Right lobe of liver (tissue), 6 donors: ENCODE measurements around the gene LGI4. TPM values are rescaled to one million over a fixed set of nuclear protein-coding genes. Genes with fewer than 3 reads are reported as not detected.

Source experiments
- ATAC-seq, 4 donors: fragments of 200-7000 bp; cut with Tn5 transposase; one replicate each; pipeline ENCODE4 v1.9.1; 2020; ENCODE audit warnings: mild to moderate bottlenecking in 4 of 4, moderate library complexity in 4 of 4
- DNase-seq, 3 donors: peaks; one replicate each; pipeline ENCODE4 v3.0.0-alpha.2; 2020
- H3K27ac ChIP-seq, 3 donors: fragments of 200-600 bp; one replicate each; pipeline ENCODE4 v1.8.0; 2022
- H3K27me3 ChIP-seq, 2 donors: fragments of 200-600 bp; one replicate each; pipeline ENCODE4 v1.8.0; 2022
- H3K36me3 ChIP-seq, 4 donors: fragments of 200-600 bp; sonication (generic) in 1 of 4; one replicate each; pipeline versions ENCODE4 v1.5.1 to v1.8.0; 2017 to 2022; ENCODE audit warnings: control low read depth in 1 of 4
- H3K4me1 ChIP-seq, 4 donors: fragments of 200-600 bp; sonication (generic) in 1 of 4; one replicate each; pipeline versions ENCODE4 v1.5.1 to v1.8.0; 2017 to 2022; ENCODE audit warnings: control low read depth in 1 of 4
- H3K4me3 ChIP-seq, 3 donors: fragments of 200-600 bp; one replicate each; pipeline ENCODE4 v1.8.0; 2022
- H3K9me3 ChIP-seq, 4 donors: fragments of 200-600 bp; sonication (generic) in 1 of 4; one replicate each; pipeline versions ENCODE4 v1.5.1 to v1.8.0; 2017 to 2022; ENCODE audit warnings: control low read depth in 1 of 4
- CTCF ChIP-seq, 4 donors: fragments of 200-600 bp in 3 of 4; fragments of 450-650 bp in 1 of 4; IDR thresholded peaks; one replicate each; pipeline versions ENCODE4 v1.5.1 to v1.8.0; 2016 to 2022; ENCODE audit warnings: antibody characterized with exemption in 4 of 4, mild to moderate bottlenecking in 2 of 4
- POLR2A ChIP-seq: fragments of 450-650 bp; IDR thresholded peaks from one replicate; pipeline ENCODE4 v1.6.1; 2017; ENCODE audit warnings: antibody characterized with exemption, mild to moderate bottlenecking
- WGBS: methylation state at CpG from one replicate; pipeline ENCODE4 v1.1.6; 2018; ENCODE audit warnings: low coverage, low lambda C conversion rate; ENCODE audit not compliant: insufficient coverage; ENCODE audit errors: missing lambda C conversion rate; 5-methylcytosine and 5-hydroxymethylcytosine counted together
- intact Hi-C, 2 donors: fragments of 100-400 bp; cut with DNase I; formaldehyde crosslinking; loops; one replicate each; pipeline versions ENCODE4 v1.11.2 to v1.14.1; 2022
- total RNA-seq, 6 experiments: library from RNA; depleted of rRNA in 2 of 6; stranded (reverse); fragments of >200 nt in 2 of 6; fragmentation: NEBNext Ultra II Directional in 3 of 6; extraction: Animal tissue kit (Norgen Biotek cat#: 25700) in 3 of 6; gene quantifications; one replicate each; pipeline versions ENCODE4 v1.1.0 to v1.2.4, GENCODE V29; 2016 to 2023
- donor health status: DM: no; HTN: yes; CAD: no.
- donor health status: DM: no; HTN: no; CAD: no.
- donor health status: DM: no; HTN: no; CAD: no.
- donor health status: DM: no; HTN: yes; CAD: no.
- donor health status: DM: no; HTN: yes; CAD: no.

LGI4 gene
- total RNA-seq, 6 experiments from 2014 or later: 0.99 to 2.0 (median 1.5) TPM

GRCh38 chr19:35086455-35086854 is 48.4 kb downstream of the LGI4 start:
- Histone ChIP-seq H3K27ac (no peak overlapping the region), H3K36me3 (no peaks in the 10 kb centered on the region), H3K27me3 (no peaks in the 10 kb centered on the region), H3K4me1 (peaks cover 0 to 22% (median 9%) of the 10 kb centered on the region in 4 donors), H3K4me3 (no peak overlapping the region), H3K9me3 (no peaks in the 10 kb centered on the region)
- ATAC-seq (no peak), DNase-seq (no peak)
- 37% methylated on average over 2 of the region's 8 CpGs for whole genome bisulfite sequencing
- intact Hi-C loops: no loop called here
- TF ChIP-seq CTCF (IDR thresholded peaks at IDR 0.05): no peak
- TF ChIP-seq POLR2A: no peak

- TF ChIP-seq CTCF (IDR thresholded peaks at IDR 0.05) (no peak), POLR2A (no peak)
- Histone ChIP-seq H3K4me1 (peaks cover 0 to 23% (median 8%) of the 10 kb centered on the region in 4 donors), H3K36me3 (no peaks in the 10 kb centered on the region), H3K9me3 (no peaks in the 10 kb centered on the region), H3K27me3 (no peaks in the 10 kb centered on the region), H3K27ac (no peak overlapping the region), H3K4me3 (no peak overlapping the region)
- intact Hi-C loops: no loop called here
- 55% methylated on average over 6 of the region's 6 CpGs for WGBS
- no peak for DNase-seq
- no peak for ATAC-seq
Observed at GRCh38 chr19:35085947-35086346, 48.9 kb downstream of the LGI4 start.

GRCh38 chr19:35084509-35084762 is 50.4 kb downstream of the LGI4 start:
- Histone ChIP-seq H3K4me3 (no peak overlapping the region), H3K9me3 (no peaks in the 10 kb centered on the region), H3K36me3 (no peaks in the 10 kb centered on the region), H3K27ac (no peak overlapping the region), H3K4me1 (peaks cover 0 to 18% (median 8%) of the 10 kb centered on the region in 4 donors), H3K27me3 (no peaks in the 10 kb centered on the region)
- ATAC-seq (no peak), DNase-seq (no peak)
- 100% methylated on average over 2 of the region's 3 CpGs for WGBS
- no peak for TF ChIP-seq CTCF (IDR thresholded peaks at IDR 0.05)
- no peak for TF ChIP-seq POLR2A
- intact Hi-C loops: no loop called here

- intact Hi-C loops: no loop called here
- H3K27ac ChIP-seq: no peak overlapping the region
- no peaks in the 10 kb centered on the region for H3K36me3 ChIP-seq
- ATAC-seq: no peak
- no peak for TF ChIP-seq CTCF (IDR thresholded peaks at IDR 0.05)
- H3K9me3 ChIP-seq: no peaks in the 10 kb centered on the region
- H3K4me3 ChIP-seq: no peak overlapping the region
- DNase-seq: no peak
- no peaks in the 10 kb centered on the region for H3K27me3 ChIP-seq
- WGBS: 93% methylated on average over 3 of the region's 15 CpGs
- H3K4me1 ChIP-seq: peaks cover 0 to 18% (median 5%) of the 10 kb centered on the region in 4 donors
Observed at GRCh38 chr19:35083691-35084508, 51.0 kb downstream of the LGI4 start.
